CD14-positive monocyte (primary cell): ENCODE results near the gene ATP2B1. TPM values are rescaled to one million over a fixed set of nuclear protein-coding genes. Genes with fewer than 3 reads are reported as not detected.

Experiments
- DNase-seq, 3 donors: peaks; one replicate each; pipeline ENCODE4 v3.0.0-alpha.2; 2011 to 2022
- H2AFZ ChIP-seq: 2 replicates; pipeline ENCODE4 v1.6.0; 2012; ENCODE audit warnings: mild to moderate bottlenecking, low read depth, low read length, inconsistent platforms; ENCODE audit not compliant: insufficient read depth, poor library complexity, severe bottlenecking
- H3K27ac ChIP-seq, 2 donors: 1 replicate in 1 of 2; 2 replicates in 1 of 2; pipeline ENCODE4 v1.5.1; 2012 to 2013; ENCODE audit warnings: low read length in 2 of 2, control low read depth in 1 of 2, inconsistent platforms in 1 of 2, low read depth in 1 of 2, mild to moderate bottlenecking in 1 of 2
- H3K27me3 ChIP-seq, 2 donors: one replicate each; pipeline versions ENCODE4 v1.6.0 to v1.6.1; 2011 to 2013; ENCODE audit warnings: low read length in 2 of 2; ENCODE audit not compliant: control insufficient read depth in 2 of 2, insufficient read depth in 2 of 2
- H3K36me3 ChIP-seq, 2 donors: replicated peaks in 1 of 2; 1 replicate in 1 of 2; 2 replicates in 1 of 2; pipeline versions ENCODE4 v1.5.1 to v1.6.1; 2012 to 2013; ENCODE audit warnings: low read length in 2 of 2, control low read depth in 1 of 2, inconsistent platforms in 1 of 2, mild to moderate bottlenecking in 1 of 2; ENCODE audit not compliant: insufficient read depth in 2 of 2, control insufficient read depth in 1 of 2
- H3K4me1 ChIP-seq, 2 donors: 1 replicate in 1 of 2; 2 replicates in 1 of 2; pipeline versions ENCODE4 v1.5.1 to v1.6.1; 2012 to 2013; ENCODE audit warnings: low read length in 2 of 2, control low read depth in 1 of 2, inconsistent platforms in 1 of 2, mild to moderate bottlenecking in 1 of 2, moderate library complexity in 1 of 2; ENCODE audit not compliant: insufficient read depth in 2 of 2, control insufficient read depth in 1 of 2
- H3K4me2 ChIP-seq: replicated peaks from 2 replicates; pipeline ENCODE3; 2012; ENCODE audit warnings: low read length, moderate library complexity, mild to moderate bottlenecking; ENCODE audit not compliant: poor library complexity, severe bottlenecking; ENCODE audit errors: extremely low read depth
- H3K4me3 ChIP-seq, 3 experiments: fragments of 200-600 bp in 1 of 3; sonication (generic) in 1 of 3; replicated peaks in 1 of 3; 1 replicate in 2 of 3; 2 replicates in 1 of 3; pipeline ENCODE4 v1.5.1; 2011 to 2013; ENCODE audit warnings: low read length in 3 of 3, mild to moderate bottlenecking in 3 of 3, control low read depth in 2 of 3, low read depth in 2 of 3, inconsistent platforms in 1 of 3, moderate library complexity in 1 of 3
- H3K79me2 ChIP-seq: 2 replicates; pipeline ENCODE4 v1.6.0; 2012; ENCODE audit warnings: mild to moderate bottlenecking, control low read depth, inconsistent platforms, low read length, moderate library complexity; ENCODE audit not compliant: insufficient read depth
- H3K9ac ChIP-seq: 2 replicates; pipeline ENCODE4 v1.6.0; 2017; ENCODE audit warnings: low read length, mild to moderate bottlenecking; ENCODE audit not compliant: insufficient read depth, poor library complexity, severe bottlenecking
- H3K9me3 ChIP-seq, 2 donors: replicated peaks in 1 of 2; 1 replicate in 1 of 2; 2 replicates in 1 of 2; pipeline versions ENCODE4 v1.5.1 to v1.6.1; 2012 to 2013; ENCODE audit warnings: low read length in 2 of 2, control low read depth in 1 of 2; ENCODE audit not compliant: control insufficient read depth in 1 of 2, insufficient read depth in 1 of 2
- H4K20me1 ChIP-seq: 2 replicates; pipeline ENCODE4 v1.6.0; 2012; ENCODE audit warnings: mild to moderate bottlenecking, low read length, control low read depth, moderate library complexity; ENCODE audit not compliant: insufficient read depth
- H3K27ac Mint-ChIP-seq, 7 donors: one replicate each; pipeline ENCODE4 v1.8.0; 2020; ENCODE audit warnings: mild to moderate bottlenecking in 7 of 7, mixed read lengths in 7 of 7, moderate library complexity in 6 of 7, inconsistent platforms in 2 of 7
- H3K27me3 Mint-ChIP-seq, 3 donors: one replicate each; pipeline ENCODE4 v1.8.0; 2021 to 2022; ENCODE audit warnings: low read depth in 3 of 3, mild to moderate bottlenecking in 3 of 3, mixed read lengths in 3 of 3, moderate library complexity in 3 of 3, inconsistent platforms in 1 of 3
- H3K36me3 Mint-ChIP-seq, 2 donors: one replicate each; pipeline ENCODE4 v1.8.0; 2020; ENCODE audit warnings: mixed read lengths in 2 of 2, inconsistent platforms in 1 of 2, mild to moderate bottlenecking in 1 of 2
- H3K4me1 Mint-ChIP-seq: one replicate; pipeline ENCODE4 v1.8.0; 2020; ENCODE audit warnings: mild to moderate bottlenecking, mixed read lengths
- H3K4me3 Mint-ChIP-seq, 2 donors: one replicate each; pipeline ENCODE4 v1.8.0; 2020; ENCODE audit warnings: mild to moderate bottlenecking in 2 of 2, mixed read lengths in 2 of 2, moderate library complexity in 1 of 2
- H3K9me3 Mint-ChIP-seq, 7 donors: one replicate each; pipeline ENCODE4 v1.8.0; 2020 to 2022; ENCODE audit warnings: mixed read lengths in 7 of 7, mild to moderate bottlenecking in 6 of 7, moderate library complexity in 6 of 7, inconsistent platforms in 2 of 7
- CTCF ChIP-seq: fragments of 200-600 bp; IDR thresholded peaks from one replicate; pipeline ENCODE4 v1.8.0; 2022; ENCODE audit warnings: antibody characterized with exemption, mild to moderate bottlenecking
- WGBS: methylation state at CpG from one replicate; pipeline ENCODE4 v1.1.5; 2013; ENCODE audit warnings: missing lambda C conversion rate; ENCODE audit not compliant: insufficient coverage; 5-methylcytosine and 5-hydroxymethylcytosine counted together
- intact Hi-C, 2 donors: fragments of 100-400 bp; cut with micrococcal nuclease; formaldehyde crosslinking; loops; one replicate each; pipeline versions ENCODE4 v1.15.0 to v1.15.1; 2023
- polyA plus RNA-seq, 3 donors: library from polyadenylated mRNA; depleted of rRNA in 1 of 3; unstranded in 2 of 3; stranded (reverse) in 1 of 3; fragments of 300-500 nt in 2 of 3; fragments of >200 nt in 1 of 3; fragmentation: Illumina TruSeq in 2 of 3; gene quantifications; 1 replicate in 2 of 3; 2 replicates in 1 of 3; pipeline ENCODE4 v1.2.3, GENCODE V29; 2012 to 2021

Gene ATP2B1
- polyA plus RNA-seq, 3 donors, result 35.9 to 59.3 (median 53.9) TPM

DNA sequence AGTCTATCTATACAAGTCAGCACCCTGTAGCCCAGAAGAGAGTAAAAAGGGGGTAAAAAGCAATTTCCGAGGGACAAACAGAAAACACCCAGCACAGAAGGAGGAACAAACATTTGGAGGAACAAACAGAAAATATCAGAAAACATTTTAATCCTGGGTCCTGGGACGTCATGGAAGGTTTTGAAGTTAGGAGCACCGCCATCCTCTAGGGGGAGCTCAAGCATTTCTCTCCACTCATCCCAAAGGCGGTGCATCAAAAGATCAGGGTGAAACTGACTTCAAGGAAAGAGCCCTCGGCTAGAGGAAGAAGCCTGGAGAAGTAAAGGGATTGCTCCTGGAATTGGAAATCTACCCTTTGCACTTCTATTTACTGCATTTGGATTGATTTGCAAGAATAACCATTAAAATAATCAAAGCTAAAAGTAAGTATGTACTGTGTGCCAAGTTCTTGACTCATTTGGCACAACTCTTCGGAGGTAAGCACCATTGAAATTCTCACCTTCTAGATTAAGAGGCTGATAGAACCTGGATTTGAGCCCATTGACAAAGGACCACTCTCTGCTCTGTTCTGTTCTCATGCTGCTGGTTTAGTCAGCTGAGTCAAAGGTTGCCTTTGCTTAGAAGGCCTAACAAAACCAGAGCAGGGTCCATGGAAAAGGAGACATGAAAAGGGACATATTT lies 165.6 kb downstream of the ATP2B1 start:
- Histone ChIP-seq H3K4me3 (no peak overlapping the region), H4K20me1 (no peaks in the 10 kb centered on the region), H3K4me1 (peaks cover 5 to 7% of the 10 kb centered on the region in 2 donors), H2AFZ (no peak overlapping the region), H3K9me3 (no peaks in the 10 kb centered on the region), H3K36me3 (no peaks in the 10 kb centered on the region), H3K9ac (no peak overlapping the region), H3K4me2 (peak overlapping the region; percentile 8), H3K27ac (no peak overlapping the region), H3K27me3 (no peaks in the 10 kb centered on the region), H3K79me2 (no peaks in the 10 kb centered on the region)
- TF ChIP-seq CTCF, result peak; percentile 94
- intact Hi-C loops, result loop anchor here (5.0 to 10.0 kb wide), 2 partner anchors 1412 to 1414 kb away; partner anchors contain the start of gene CCER1 (in 2 of the 2)
- no CpG with 5 or more reads among the region's 6 CpGs for WGBS
- peak; percentile 47 to 69 (median 63) for DNase-seq
- Mint-ChIP-seq H3K4me3 (peak overlapping the region in 1 of 2 donors; percentile 31), H3K36me3 (peaks cover 0 to 2% of the 10 kb centered on the region in 2 donors), H3K27me3 (peaks cover 0 to 5% (median 0%) of the 10 kb centered on the region in 3 donors), H3K4me1 (peaks cover 15% of the 10 kb centered on the region), H3K9me3 (no peaks in the 10 kb centered on the region), H3K27ac (peak overlapping the region in 1 of 7 donors; percentile 56)

GRCh38 chr12:89542236-89542635 lies 166.4 kb downstream of the ATP2B1 start:
- no peak for DNase-seq
- Histone ChIP-seq H3K79me2 (no peaks in the 10 kb centered on the region), H4K20me1 (no peaks in the 10 kb centered on the region), H3K27me3 (no peaks in the 10 kb centered on the region), H3K36me3 (no peaks in the 10 kb centered on the region), H3K4me2 (no peak overlapping the region), H3K9ac (no peak overlapping the region), H3K9me3 (no peaks in the 10 kb centered on the region), H3K4me3 (no peak overlapping the region), H2AFZ (no peak overlapping the region), H3K27ac (no peak overlapping the region), H3K4me1 (peaks cover 5 to 7% of the 10 kb centered on the region in 2 donors)
- H3K27me3 Mint-ChIP-seq, result peaks cover 0 to 5% (median 0%) of the 10 kb centered on the region in 3 donors
- no peak for TF ChIP-seq CTCF
- H3K36me3 Mint-ChIP-seq, result peaks cover 0 to 2% of the 10 kb centered on the region in 2 donors
- H3K27ac Mint-ChIP-seq, result peak overlapping the region in 1 of 7 donors; percentile 20
- no peak overlapping the region for H3K4me3 Mint-ChIP-seq
- 96% methylated on average over 2 of the region's 2 CpGs for WGBS
- no peaks in the 10 kb centered on the region for H3K9me3 Mint-ChIP-seq
- intact Hi-C loops, result loop anchor here (5.0 to 10.0 kb wide), 2 partner anchors 1413 to 1415 kb away; partner anchors contain the start of gene CCER1 (in 2 of the 2)
- peaks cover 15% of the 10 kb centered on the region for H3K4me1 Mint-ChIP-seq
